Keratinocyte (primary cell): ENCODE data around the gene SULT1A3.
"Not testable (repeated sequence)": the region's sequence is repeated elsewhere in the genome, so short reads cannot be mapped to it uniquely, and the experiment has no call there.

Experiments
- CTCF ChIP-seq, 3 experiments: IDR thresholded peaks in 1 of 3; conservative IDR thresholded peaks in 1 of 3; optimal IDR thresholded peaks in 1 of 3; 2 replicates in 2 of 3; 3 replicates in 1 of 3; pipeline versions ENCODE3 to v1.5.1; 2011; ENCODE audit warnings: low read length in 3 of 3, mild to moderate bottlenecking in 3 of 3, moderate library complexity in 2 of 3, control low read depth in 1 of 3, inconsistent platforms in 1 of 3; ENCODE audit not compliant: insufficient read depth in 2 of 3; ENCODE audit errors: extremely low read depth in 1 of 3
- EZH2 ChIP-seq: IDR thresholded peaks from one replicate; pipeline ENCODE4 v1.6.1; 2012; ENCODE audit warnings: inconsistent platforms, mild to moderate bottlenecking, low read length, moderate library complexity

- not testable (repeated sequence) for TF ChIP-seq CTCF (optimal IDR thresholded peaks at IDR 0.05 in 1 of 3, IDR thresholded peaks at IDR 0.05 in 1 of 3, conservative IDR thresholded peaks at IDR 0.05 in 1 of 3; ENCODE audit: extremely low read depth in 1 of 3, insufficient read depth in 2 of 3, low read length in 3 of 3); EZH2
Measured at GRCh38 chr16:30193615-30194014, 5.4 kb upstream of the SULT1A3 start, which contains the start of the genes BOLA2B and SLX1A.
